ENCODE data around the gene ZNG1A. TPM values are rescaled to one million over a fixed set of nuclear protein-coding genes. Genes with fewer than 3 reads are reported as not detected.
"Not testable (repeated sequence)": the region's sequence is repeated elsewhere in the genome, so short reads cannot be mapped to it uniquely, and the experiment has no call there.

Gene ZNG1A
- 10 to 100 TPM; 44.5 to 47.4 TPM for total RNA-seq

GRCh38 chr9:178970-179383 is at the start of gene ZNG1A:
Gene ZNG1A, minus strand, starts transcription at chr9:179056. Its CDS starts 87 bp downstream, at chr9:178969.
- intact Hi-C loops (cut with micrococcal nuclease): not testable (repeated sequence)

GRCh38 chr9:227860-228259 is 49.0 kb upstream of the ZNG1A start:
- ChIA-PET CTCF (no interaction called here), POLR2A (no interaction called here)
- ATAC-seq (no peak), DNase-seq (no peak)
- Mint-ChIP-seq H3K27me3 (no peaks in the 10 kb centered on the region), H3K27ac (no peak overlapping the region), H3K4me3 (no peak overlapping the region), H3K36me3 (ENCODE audit: low read depth) (no peaks in the 10 kb centered on the region), H3K4me1 (ENCODE audit: low read depth) (peaks cover 3% of the 10 kb centered on the region), H3K9me3 (no peaks in the 10 kb centered on the region)
- intact Hi-C loops (cut with micrococcal nuclease): no loop called here
- no peak for TF ChIP-seq CTCF (IDR thresholded peaks at IDR 0.05)

More at GRCh38 chr9:178970-179383, at the start of gene ZNG1A:
- H3K36me3 Mint-ChIP-seq (ENCODE audit: low read depth); CTCF ChIA-PET; POLR2A ChIA-PET; ATAC-seq; H3K4me1 Mint-ChIP-seq (ENCODE audit: low read depth); H3K27me3 Mint-ChIP-seq; H3K9me3 Mint-ChIP-seq: not testable (repeated sequence)
- peak; percentile 83 for DNase-seq
- Mint-ChIP-seq H3K4me3 (peak within 1 kb of the TSS; percentile 80), H3K27ac (peak within 1 kb of the TSS; percentile 87)

GRCh38 chr9:224582-225520 is 46.0 kb upstream of the ZNG1A start:
- Mint-ChIP-seq H3K4me1 (ENCODE audit: low read depth) (peaks cover 11% of the 10 kb centered on the region), H3K36me3 (ENCODE audit: low read depth) (no peaks in the 10 kb centered on the region), H3K4me3 (no peak overlapping the region), H3K27me3 (no peaks in the 10 kb centered on the region), H3K9me3 (no peaks in the 10 kb centered on the region), H3K27ac (no peak overlapping the region)
- ChIA-PET POLR2A (interaction anchor here (2.2 kb wide), 1 partner anchor 9 kb away, joined by 7 read pairs; no protein-coding TSS in a partner anchor), CTCF (interaction anchor here (0.6 to 1.7 kb wide), 2 partner anchors 10 to 82 kb away, joined by 3 to 4 read pairs; partner anchors contain the start of gene DOCK8)
- DNase-seq: peak; percentile 21
- intact Hi-C loops (cut with micrococcal nuclease): no loop called here
- ATAC-seq: peak; percentile 82
- TF ChIP-seq CTCF (IDR thresholded peaks at IDR 0.05): no peak

- H3K9me3 Mint-ChIP-seq: no peaks in the 10 kb centered on the region
- TF ChIP-seq CTCF (IDR thresholded peaks at IDR 0.05): no peak
- POLR2A ChIA-PET: interaction anchor here (2.2 kb wide), 1 partner anchor 8 kb away, joined by 7 read pairs; no protein-coding TSS in a partner anchor
- DNase-seq (no peak), ATAC-seq (no peak)
- no peak overlapping the region for H3K4me3 Mint-ChIP-seq
- peaks cover 11% of the 10 kb centered on the region for H3K4me1 Mint-ChIP-seq (ENCODE audit: low read depth)
- H3K36me3 Mint-ChIP-seq (ENCODE audit: low read depth): no peaks in the 10 kb centered on the region
- CTCF ChIA-PET: interaction anchor here (0.6 kb wide), 1 partner anchor 82 kb away, joined by 3 read pairs; no protein-coding TSS in a partner anchor
- no peaks in the 10 kb centered on the region for H3K27me3 Mint-ChIP-seq
- intact Hi-C loops (cut with micrococcal nuclease): no loop called here
- H3K27ac Mint-ChIP-seq: no peak overlapping the region
Measured at GRCh38 chr9:224026-224425, 45.2 kb upstream of the ZNG1A start.

GRCh38 chr9:223152-223551 is 44.3 kb upstream of the ZNG1A start:
- no peaks in the 10 kb centered on the region for H3K9me3 Mint-ChIP-seq
- H3K4me1 Mint-ChIP-seq (ENCODE audit: low read depth): peaks cover 11% of the 10 kb centered on the region
- DNase-seq (no peak), ATAC-seq (no peak)
- TF ChIP-seq CTCF (IDR thresholded peaks at IDR 0.05): no peak
- ChIA-PET CTCF (interaction anchor here (0.9 kb wide), 1 partner anchor 15 kb away, joined by 3 read pairs; no protein-coding TSS in a partner anchor), POLR2A (interaction anchor here (0.9 kb wide), 1 partner anchor 15 kb away, joined by 3 read pairs; no protein-coding TSS in a partner anchor)
- H3K36me3 Mint-ChIP-seq (ENCODE audit: low read depth): no peaks in the 10 kb centered on the region
- no peaks in the 10 kb centered on the region for H3K27me3 Mint-ChIP-seq
- intact Hi-C loops (cut with micrococcal nuclease): no loop called here
- no peak overlapping the region for H3K27ac Mint-ChIP-seq
- no peak overlapping the region for H3K4me3 Mint-ChIP-seq
